OCI-LY1 (cell line): Measurements from ENCODE around the gene BRD4.

Experiments
- H2AFZ ChIP-seq: fragments of 200-600 bp; sonication (generic), shearing (Covaris generic); 2 replicates; pipeline ENCODE4 v1.6.0; 2014; ENCODE audit warnings: antibody characterized with exemption, mild to moderate bottlenecking, low read length
- H3F3A ChIP-seq: fragments of 200-600 bp; sonication (generic), shearing (Covaris generic); 2 replicates; pipeline ENCODE4 v1.6.0; 2014; ENCODE audit warnings: mild to moderate bottlenecking, antibody characterized with exemption, low read length, moderate library complexity; ENCODE audit not compliant: insufficient read depth
- H3K27ac ChIP-seq: fragments of 200-600 bp; sonication (generic); 2 replicates; pipeline ENCODE4 v1.5.1; 2014; ENCODE audit warnings: low read length, mixed run types, mild to moderate bottlenecking, low read depth; ENCODE audit not compliant: poor library complexity, severe bottlenecking
- H3K27me3 ChIP-seq: fragments of 200-600 bp; sonication (generic); 2 replicates; pipeline ENCODE4 v1.6.0; 2014; ENCODE audit warnings: antibody characterized with exemption, mild to moderate bottlenecking, low read length, moderate library complexity; ENCODE audit not compliant: insufficient read depth
- H3K36me3 ChIP-seq: fragments of 200-600 bp; sonication (generic); 2 replicates; pipeline ENCODE4 v1.6.1; 2014; ENCODE audit warnings: mild to moderate bottlenecking, antibody characterized with exemption, low read length, moderate library complexity, mixed read lengths; ENCODE audit not compliant: insufficient read depth
- H3K4me1 ChIP-seq: fragments of 200-600 bp; sonication (generic); 2 replicates; pipeline ENCODE4 v1.5.1; 2014; ENCODE audit warnings: mild to moderate bottlenecking, low read length, moderate library complexity; ENCODE audit not compliant: insufficient read depth, severe bottlenecking
- H3K4me2 ChIP-seq: fragments of 200-600 bp; sonication (generic), shearing (Covaris generic); 2 replicates; pipeline ENCODE4 v1.6.1; 2014; ENCODE audit warnings: low read length
- H3K4me3 ChIP-seq: fragments of 200-600 bp; sonication (generic); 2 replicates; pipeline ENCODE4 v1.5.1; 2014; ENCODE audit warnings: low read length, low read depth, mild to moderate bottlenecking, mixed read lengths; ENCODE audit not compliant: poor library complexity, severe bottlenecking
- H3K79me2 ChIP-seq: fragments of 200-600 bp; shearing (Covaris generic); 2 replicates; pipeline ENCODE4 v1.6.1; 2016; ENCODE audit warnings: mixed run types, low read length, mixed read lengths; ENCODE audit not compliant: insufficient read depth
- H3K9ac ChIP-seq: fragments of 200-600 bp; sonication (generic), shearing (Covaris generic); 2 replicates; pipeline ENCODE4 v1.6.1; 2014; ENCODE audit warnings: mild to moderate bottlenecking, low read length, mixed read lengths
- H3K9me2 ChIP-seq: fragments of 200-600 bp; sonication (generic), shearing (Covaris generic); 2 replicates; pipeline ENCODE4 v1.6.1; 2014; ENCODE audit warnings: low read depth, mild to moderate bottlenecking, low read length, mixed read lengths
- H3K9me3 ChIP-seq: fragments of 200-600 bp; shearing (Covaris generic); 2 replicates; pipeline ENCODE4 v1.6.1; 2014; ENCODE audit warnings: low read length, mixed read lengths
- H4K20me1 ChIP-seq: fragments of 200-600 bp; sonication (generic), shearing (Covaris generic); 2 replicates; pipeline ENCODE4 v1.6.0; 2016; ENCODE audit warnings: mild to moderate bottlenecking, low read length; ENCODE audit not compliant: insufficient read depth
- EZH2 ChIP-seq: fragments of 200-600 bp; sonication (generic), shearing (Covaris generic); IDR thresholded peaks from 2 replicates; pipeline ENCODE4 v1.8.0; 2017; ENCODE audit warnings: borderline replicate concordance, mixed run types, mild to moderate bottlenecking, antibody characterized with exemption, low read length, moderate library complexity, mixed read lengths
- TF ChIP-seq, protein P1 (sequence below): fragments of 200-600 bp; sonication (generic), shearing (Covaris generic); IDR thresholded peaks from 2 replicates; pipeline ENCODE4 v1.5.1; 2017; ENCODE audit warnings: mild to moderate bottlenecking, antibody characterized with exemption, low read length, moderate library complexity, mixed read lengths

Gene BRD4

DNA sequence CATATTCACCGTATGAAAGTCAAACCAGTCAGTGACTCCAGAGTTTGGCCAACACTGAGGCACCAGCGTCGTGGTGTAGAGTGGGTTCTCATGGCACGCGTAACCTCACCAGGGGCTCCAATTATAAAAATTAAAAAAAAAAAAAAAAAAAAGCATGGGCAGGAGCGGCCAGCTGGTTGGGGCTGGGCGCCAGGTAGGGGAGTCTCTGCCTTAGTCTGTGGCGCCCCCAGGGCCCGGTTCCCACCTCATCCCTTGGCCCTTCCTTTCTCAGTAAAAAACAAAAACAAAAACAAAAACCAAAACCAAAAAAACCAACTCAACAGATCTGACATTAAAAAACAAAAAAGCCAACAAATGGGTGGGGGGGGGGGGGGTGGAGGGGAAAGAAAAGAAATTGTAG, 95.5 kb downstream of the BRD4 start:
- Histone ChIP-seq H3K27ac (no peak overlapping the region), H3K4me2 (no peak overlapping the region), H3K4me1 (peaks cover 5% of the 10 kb centered on the region), H2AFZ (no peak overlapping the region), H3K79me2 (no peaks in the 10 kb centered on the region), H3K27me3 (no peaks in the 10 kb centered on the region; the same call in 1 of the 2 replicates), H3K9ac (no peak overlapping the region), H3F3A (no peaks in the 10 kb centered on the region), H3K4me3 (no peak overlapping the region), H3K9me2 (no peaks in the 10 kb centered on the region), H4K20me1 (no peaks in the 10 kb centered on the region), H3K36me3 (peaks cover 62% of the 10 kb centered on the region), H3K9me3 (no peaks in the 10 kb centered on the region)
- TF ChIP-seq, protein P1, sequence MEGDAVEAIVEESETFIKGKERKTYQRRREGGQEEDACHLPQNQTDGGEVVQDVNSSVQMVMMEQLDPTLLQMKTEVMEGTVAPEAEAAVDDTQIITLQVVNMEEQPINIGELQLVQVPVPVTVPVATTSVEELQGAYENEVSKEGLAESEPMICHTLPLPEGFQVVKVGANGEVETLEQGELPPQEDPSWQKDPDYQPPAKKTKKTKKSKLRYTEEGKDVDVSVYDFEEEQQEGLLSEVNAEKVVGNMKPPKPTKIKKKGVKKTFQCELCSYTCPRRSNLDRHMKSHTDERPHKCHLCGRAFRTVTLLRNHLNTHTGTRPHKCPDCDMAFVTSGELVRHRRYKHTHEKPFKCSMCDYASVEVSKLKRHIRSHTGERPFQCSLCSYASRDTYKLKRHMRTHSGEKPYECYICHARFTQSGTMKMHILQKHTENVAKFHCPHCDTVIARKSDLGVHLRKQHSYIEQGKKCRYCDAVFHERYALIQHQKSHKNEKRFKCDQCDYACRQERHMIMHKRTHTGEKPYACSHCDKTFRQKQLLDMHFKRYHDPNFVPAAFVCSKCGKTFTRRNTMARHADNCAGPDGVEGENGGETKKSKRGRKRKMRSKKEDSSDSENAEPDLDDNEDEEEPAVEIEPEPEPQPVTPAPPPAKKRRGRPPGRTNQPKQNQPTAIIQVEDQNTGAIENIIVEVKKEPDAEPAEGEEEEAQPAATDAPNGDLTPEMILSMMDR = no peak
- TF ChIP-seq EZH2 = no peak

DNA sequence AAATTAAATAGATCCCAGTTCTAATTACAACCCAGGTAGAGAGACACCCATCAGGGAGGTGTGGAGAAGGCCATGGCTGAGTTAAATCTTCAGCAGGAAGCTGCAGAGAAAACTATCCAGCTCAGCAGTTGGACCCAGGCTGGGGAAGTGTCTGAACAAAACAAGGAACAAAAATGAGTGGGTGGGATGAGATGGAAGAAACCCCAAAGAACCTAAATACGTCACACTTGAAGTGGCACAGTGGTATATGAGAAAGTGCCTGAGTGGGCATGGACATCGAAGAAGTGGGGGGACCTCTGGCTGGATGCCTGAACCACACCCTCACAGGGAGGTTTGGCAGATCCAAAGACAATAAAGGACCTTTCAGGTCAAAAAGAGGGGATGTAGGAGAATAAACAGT, 96.6 kb downstream of the BRD4 start:
- H3K4me3 ChIP-seq = no peak overlapping the region
- no peaks in the 10 kb centered on the region for H4K20me1 ChIP-seq
- H3K4me1 ChIP-seq = peaks cover 6% of the 10 kb centered on the region
- no peaks in the 10 kb centered on the region for H3F3A ChIP-seq
- H3K9me3 ChIP-seq = no peaks in the 10 kb centered on the region
- no peak overlapping the region for H3K9ac ChIP-seq
- no peak overlapping the region for H3K27ac ChIP-seq
- H3K27me3 ChIP-seq = no peaks in the 10 kb centered on the region; the same call in 1 of the 2 replicates
- no peak overlapping the region for H2AFZ ChIP-seq
- H3K9me2 ChIP-seq = no peaks in the 10 kb centered on the region
- H3K36me3 ChIP-seq = peaks cover 53% of the 10 kb centered on the region
- no peak overlapping the region for H3K4me2 ChIP-seq
- no peaks in the 10 kb centered on the region for H3K79me2 ChIP-seq
- no peak for TF ChIP-seq EZH2
- TF ChIP-seq, protein P1 = no peak

DNA sequence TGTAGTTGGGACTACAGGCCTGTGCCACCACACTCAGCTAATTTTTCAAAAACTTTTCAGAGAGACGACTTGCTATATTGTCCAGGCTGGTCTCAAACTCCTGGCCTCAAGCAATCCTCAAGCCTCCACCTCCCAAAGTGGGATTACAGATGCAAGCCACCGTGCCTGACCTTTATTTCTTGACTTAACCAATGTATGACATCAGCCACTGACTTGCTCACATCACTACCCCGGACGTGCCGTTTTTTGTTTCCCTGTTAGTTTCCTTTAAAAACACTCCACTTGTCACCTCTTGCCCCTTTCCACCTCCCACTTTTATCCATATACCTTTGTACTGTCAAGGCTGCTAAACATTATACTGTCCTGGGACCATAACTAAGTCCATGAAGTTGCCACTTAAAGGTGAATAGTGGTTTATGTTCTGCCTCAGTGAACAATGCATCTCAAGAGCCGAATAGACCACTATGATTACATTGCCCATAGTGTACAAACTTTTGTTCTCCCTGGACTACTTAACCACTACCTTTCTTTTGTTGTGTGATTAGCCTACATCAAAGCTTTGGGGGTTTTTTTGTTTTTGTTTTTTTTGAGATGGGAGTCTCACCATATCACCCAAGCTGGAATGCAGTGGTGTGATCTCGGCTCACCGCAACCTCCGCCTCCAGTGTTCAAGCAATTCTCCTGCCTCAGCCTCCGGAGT, 97.8 kb downstream of the BRD4 start:
- H2AFZ ChIP-seq = no peak overlapping the region
- H3K36me3 ChIP-seq = peaks cover 41% of the 10 kb centered on the region
- no peaks in the 10 kb centered on the region; the same call in 1 of the 2 replicates for H3K27me3 ChIP-seq
- no peak overlapping the region for H3K9ac ChIP-seq
- H3K4me3 ChIP-seq = no peak overlapping the region
- no peaks in the 10 kb centered on the region for H3F3A ChIP-seq
- TF ChIP-seq, protein P1 = no peak
- TF ChIP-seq EZH2 = no peak
- H3K9me3 ChIP-seq = no peaks in the 10 kb centered on the region
- H3K79me2 ChIP-seq = no peaks in the 10 kb centered on the region
- no peaks in the 10 kb centered on the region for H3K9me2 ChIP-seq
- H3K4me1 ChIP-seq = peaks cover 6% of the 10 kb centered on the region
- H3K4me2 ChIP-seq = no peak overlapping the region
- no peaks in the 10 kb centered on the region for H4K20me1 ChIP-seq
- H3K27ac ChIP-seq = no peak overlapping the region
